Suprapubic skin (tissue), 4 donors: Measurements from ENCODE around the gene DRAM2.

Source experiments
- EP300 ChIP-seq: sonication (generic); formaldehyde crosslinking; IDR thresholded peaks from one replicate; pipeline ENCODE4 v1.6.1; 2017; ENCODE audit warnings: antibody characterized with exemption
- POLR2A ChIP-seq, 2 donors: fragments of 450-650 bp; IDR thresholded peaks; one replicate each; pipeline ENCODE4 v1.6.1; 2017; ENCODE audit warnings: antibody characterized with exemption in 2 of 2, mild to moderate bottlenecking in 2 of 2, moderate library complexity in 2 of 2
- POLR2AphosphoS5 ChIP-seq, 3 donors: sonication (generic); formaldehyde crosslinking; IDR thresholded peaks; one replicate each; pipeline ENCODE4 v1.6.1; 2017; ENCODE audit warnings: antibody characterized with exemption in 3 of 3
- TF ChIP-seq, protein P1 (sequence below), 2 donors: fragments of 200-600 bp in 1 of 2; fragments of 450-650 bp in 1 of 2; sonication (generic) in 1 of 2; IDR thresholded peaks; one replicate each; pipeline ENCODE4 v1.5.1; 2016 to 2019; ENCODE audit warnings: antibody characterized with exemption in 2 of 2, mild to moderate bottlenecking in 1 of 2, moderate library complexity in 1 of 2

DNA sequence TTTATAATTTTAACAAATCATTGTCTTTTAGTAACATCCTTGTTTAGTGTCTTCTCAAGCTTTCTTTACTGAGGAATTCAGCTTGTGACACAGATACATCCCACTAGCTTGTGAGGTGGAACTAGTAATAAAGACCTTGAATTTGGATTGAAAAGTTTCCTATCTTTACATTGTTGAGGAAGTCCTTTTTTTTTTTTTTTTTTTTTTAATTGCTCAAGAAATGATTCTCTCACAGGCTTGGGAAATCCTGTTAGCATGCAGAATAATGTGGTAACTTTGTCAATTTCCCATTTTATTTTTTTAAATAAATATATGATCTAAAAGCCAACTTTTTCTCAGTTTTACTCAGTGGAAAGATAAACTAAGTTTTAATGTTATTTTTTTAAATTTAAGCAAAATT, 44.8 kb upstream of the DRAM2 start:
- TF ChIP-seq, protein P1, sequence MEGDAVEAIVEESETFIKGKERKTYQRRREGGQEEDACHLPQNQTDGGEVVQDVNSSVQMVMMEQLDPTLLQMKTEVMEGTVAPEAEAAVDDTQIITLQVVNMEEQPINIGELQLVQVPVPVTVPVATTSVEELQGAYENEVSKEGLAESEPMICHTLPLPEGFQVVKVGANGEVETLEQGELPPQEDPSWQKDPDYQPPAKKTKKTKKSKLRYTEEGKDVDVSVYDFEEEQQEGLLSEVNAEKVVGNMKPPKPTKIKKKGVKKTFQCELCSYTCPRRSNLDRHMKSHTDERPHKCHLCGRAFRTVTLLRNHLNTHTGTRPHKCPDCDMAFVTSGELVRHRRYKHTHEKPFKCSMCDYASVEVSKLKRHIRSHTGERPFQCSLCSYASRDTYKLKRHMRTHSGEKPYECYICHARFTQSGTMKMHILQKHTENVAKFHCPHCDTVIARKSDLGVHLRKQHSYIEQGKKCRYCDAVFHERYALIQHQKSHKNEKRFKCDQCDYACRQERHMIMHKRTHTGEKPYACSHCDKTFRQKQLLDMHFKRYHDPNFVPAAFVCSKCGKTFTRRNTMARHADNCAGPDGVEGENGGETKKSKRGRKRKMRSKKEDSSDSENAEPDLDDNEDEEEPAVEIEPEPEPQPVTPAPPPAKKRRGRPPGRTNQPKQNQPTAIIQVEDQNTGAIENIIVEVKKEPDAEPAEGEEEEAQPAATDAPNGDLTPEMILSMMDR (IDR thresholded peaks at IDR 0.05): no peak
- TF ChIP-seq POLR2AphosphoS5 (IDR thresholded peaks at IDR 0.05) (no peak), POLR2A (IDR thresholded peaks at IDR 0.05) (no peak), EP300 (no peak)
